Activated gamma-delta T cell treated with Interleukin-2 at 50 U/mL for 16 hours (primary cell): ENCODE data around the gene CEACAM19.
A peak's percentile ranks its signal among the peaks of the same experiment; 100 is the strongest.
"Not testable (repeated sequence)": the region's sequence is repeated elsewhere in the genome, so short reads cannot be mapped to it uniquely, and the experiment has no call there.

ENCODE experiments used
- DNase-seq: peaks from one replicate; pipeline ENCODE4 v3.0.0-alpha.2; 2020

The CEACAM19 gene

DNA sequence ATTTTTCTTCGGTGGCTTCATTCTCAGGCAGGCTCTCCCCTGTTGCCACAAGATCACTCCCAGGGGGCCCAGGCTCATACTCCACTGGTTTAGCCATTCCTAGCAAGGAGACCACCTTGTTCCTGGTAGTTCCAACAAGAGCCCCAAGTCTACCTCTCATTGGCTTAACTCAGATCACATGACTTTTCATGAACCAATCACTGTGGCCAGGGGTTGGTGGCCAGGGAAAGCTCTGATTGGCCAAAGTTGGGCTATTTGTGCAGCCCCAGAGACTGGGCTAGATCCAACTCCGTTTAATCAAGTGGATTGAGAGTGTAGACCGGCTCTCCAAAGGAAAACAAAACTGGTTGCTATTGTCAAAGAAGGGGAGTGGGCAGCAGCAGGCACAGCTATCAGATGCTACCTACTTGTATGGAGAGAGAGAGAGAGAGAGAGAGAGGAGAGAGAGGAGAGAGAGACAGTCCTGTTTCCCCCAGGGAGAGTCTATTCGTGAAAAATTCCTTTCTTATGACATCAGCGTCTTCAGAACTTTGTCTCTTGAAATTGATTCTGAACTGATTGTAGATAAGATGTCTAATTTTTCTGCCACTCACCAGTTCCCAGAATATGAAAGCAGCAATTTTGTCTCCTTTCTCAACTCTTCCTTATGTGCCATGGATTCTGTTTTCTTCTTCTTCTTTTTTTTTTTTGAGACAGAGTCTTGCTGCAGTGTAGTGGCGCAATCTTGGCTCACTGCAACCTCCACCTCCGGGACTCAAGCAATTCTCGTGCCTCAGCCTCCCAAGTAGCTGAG is 5.9 kb downstream of the CEACAM19 start:
- DNase-seq = no peak

DNA sequence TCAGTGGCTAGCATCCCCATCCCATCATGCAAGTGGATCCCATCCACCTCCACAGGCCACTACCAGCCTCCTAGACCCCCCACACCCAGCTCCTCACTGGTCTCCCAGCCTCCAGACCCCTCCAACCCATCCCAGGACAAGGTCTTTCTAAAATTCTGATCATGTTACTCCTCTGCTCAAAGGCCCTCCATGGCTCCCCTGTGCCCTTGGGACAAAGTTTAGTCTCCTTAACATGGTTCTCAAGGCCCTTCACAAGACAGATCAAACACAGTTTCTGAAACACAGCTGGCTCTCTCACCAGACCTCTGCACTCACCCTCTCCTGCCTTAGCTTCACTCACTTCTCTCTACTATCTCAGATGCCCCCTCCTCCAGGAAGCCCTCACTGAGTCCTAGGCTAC is 9.3 kb downstream of the CEACAM19 start:
- DNase-seq = no peak

DNA sequence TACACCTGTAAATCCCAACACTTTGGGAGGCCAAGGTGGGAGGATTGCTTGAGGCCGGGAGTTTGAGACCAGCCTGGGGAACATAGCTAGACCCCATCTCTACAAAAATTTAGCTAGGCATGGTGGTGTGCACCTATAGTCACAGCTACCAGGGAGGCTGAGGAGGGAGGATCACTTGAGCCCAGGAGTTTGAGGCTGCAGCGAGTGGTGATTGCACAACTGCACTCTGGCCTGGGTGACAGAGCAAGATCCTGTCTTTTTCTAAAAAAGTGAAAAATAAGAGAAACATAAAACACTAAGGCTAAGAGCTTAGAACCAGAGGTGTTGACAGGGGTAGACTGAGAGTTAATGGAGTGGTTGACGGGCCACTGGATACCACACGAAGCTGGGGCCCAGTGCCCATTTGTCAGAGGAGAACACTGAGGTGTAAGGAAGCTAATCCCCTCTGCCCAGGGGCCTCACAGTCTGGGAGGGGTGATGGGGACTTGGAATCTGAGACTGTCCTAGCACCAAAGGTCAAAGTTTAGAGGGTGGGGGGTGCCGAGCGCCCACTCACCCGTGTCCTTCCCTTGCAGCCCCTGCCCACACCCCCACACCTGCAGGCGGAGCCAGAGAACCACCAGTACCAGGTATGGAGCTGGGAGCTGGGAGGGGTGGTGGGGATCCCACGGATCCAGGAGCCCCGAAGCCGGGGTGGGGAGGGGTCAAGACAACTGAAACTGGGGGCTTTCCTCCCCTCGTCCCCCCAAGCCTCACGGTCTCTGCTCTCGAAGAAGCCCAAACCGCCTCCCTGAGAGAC is 10.9 kb downstream of the CEACAM19 start:
- DNase-seq = no peak

DNA sequence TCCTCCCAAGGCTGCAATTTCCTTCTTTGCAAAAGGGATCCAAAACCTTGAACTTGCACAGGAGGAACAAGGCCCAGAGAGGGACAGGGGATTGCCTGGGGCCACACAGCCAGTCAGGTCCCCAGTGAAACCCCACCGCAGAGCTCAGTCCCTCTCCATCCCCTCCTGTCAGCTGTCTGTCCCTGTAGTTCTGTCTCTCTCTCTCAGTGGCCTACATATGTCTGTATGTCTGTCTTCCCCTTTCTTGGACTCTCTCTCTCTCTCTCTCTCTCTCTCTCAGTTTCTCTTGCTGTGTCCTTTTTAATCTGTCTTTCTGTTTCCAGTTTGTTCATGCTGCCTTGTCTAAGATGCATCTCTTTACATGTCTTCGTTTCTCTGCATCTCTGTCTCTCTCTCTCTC is 11.5 kb downstream of the CEACAM19 start:
- DNase-seq = no peak

DNA sequence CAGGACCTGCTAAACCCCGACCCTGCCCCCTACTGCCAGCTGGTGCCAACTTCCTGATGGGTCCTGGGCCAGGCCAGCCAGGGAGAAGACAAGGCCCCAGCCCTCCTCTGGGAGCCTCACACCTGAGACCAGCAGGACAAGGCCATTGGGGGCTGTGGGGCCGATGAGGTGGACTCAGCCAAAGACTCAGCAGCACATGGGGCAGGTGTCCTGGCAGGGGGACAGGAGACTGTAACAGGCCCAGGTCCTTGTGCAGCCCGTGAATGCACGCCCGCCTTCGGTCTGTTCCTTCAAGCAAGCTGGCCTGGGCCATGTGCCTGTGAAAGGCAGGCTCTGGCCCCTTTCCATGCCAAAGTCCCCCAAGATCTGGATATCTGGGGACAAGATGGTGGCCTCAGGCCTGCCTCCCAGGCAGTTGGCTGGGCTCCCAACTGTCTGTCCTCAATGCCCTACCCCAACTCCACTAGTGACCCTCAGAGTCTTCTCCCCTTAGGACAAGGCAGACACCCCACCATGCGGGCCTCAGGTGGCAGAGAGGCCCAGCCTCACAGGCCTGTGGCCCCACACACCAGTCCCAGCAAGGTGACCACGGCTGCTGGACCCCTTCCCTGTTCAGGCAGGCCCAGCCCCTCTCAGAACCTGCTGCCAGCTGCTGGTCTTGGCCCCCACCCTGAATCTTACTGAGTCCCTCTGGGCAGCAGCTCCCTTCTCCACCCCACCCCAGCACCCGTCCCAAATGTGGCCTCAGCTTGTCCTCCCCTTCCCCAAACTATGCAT is 12.3 kb downstream of the CEACAM19 start:
- no peak for DNase-seq

DNA sequence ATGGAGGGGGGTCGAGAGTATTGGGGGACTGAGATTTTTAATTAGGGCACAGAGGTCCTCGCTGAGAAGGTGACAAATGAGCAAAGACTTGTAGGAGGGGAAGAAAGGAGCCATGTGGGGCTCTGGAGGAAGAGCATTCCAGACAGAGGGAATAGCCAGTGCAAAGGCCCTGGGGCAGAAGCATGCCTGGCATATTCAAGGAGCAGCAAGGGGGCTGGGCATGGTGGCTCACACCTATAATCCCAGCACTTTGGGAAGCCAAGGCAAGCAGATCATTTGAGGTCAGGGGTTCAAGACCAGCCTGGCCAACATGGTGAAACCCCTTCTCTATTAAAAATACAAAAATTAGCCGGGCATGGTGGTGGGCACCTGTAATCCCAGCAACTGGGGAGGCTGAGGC is 13.1 kb downstream of the CEACAM19 start:
- DNase-seq = not testable (repeated sequence)

DNA sequence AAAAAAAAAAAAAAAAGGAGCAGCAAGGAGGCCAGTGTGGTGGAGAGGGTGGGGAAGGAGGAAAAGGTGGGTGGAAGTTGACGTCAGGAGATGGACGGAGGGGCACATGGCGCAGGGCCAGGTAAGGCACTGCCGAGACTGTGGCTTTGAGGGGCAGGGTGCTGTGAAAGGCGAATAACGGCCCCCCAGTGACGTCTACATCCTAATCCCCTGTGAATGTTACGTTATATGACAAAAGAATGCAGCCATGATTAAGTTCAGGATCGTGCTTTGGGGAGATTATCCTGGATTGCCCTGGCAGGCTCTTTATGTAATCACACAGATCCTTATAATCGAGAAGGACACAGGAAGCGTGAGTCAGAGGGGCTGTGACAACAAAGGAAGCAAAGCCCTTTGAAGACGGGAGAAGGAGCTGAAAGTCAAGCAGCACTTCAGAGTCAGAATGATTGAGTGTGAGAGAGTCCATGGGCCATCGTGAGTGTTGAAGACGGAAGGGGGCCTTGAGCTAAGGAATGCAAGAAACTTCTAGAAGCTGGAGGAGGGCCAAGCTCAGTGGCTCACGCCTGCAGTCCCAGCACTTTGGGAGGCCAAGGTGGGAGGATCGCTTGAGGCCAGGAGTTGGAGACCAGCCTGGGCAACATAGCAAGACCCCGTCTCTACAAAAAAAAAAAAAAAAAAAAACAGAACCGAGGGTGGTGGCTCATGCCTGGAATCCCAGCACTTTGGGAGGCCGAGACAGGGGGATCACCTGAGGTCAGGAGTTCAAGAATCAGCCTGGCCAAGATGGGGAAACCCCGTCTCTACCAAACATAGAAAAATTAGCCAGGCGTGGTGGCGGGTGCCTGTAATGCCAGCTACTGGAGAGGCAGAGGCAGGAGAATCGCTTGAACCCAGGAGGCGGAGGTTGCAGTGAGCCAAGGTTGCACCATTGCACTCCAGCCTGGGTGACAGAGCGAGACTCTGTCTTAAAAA is 13.9 kb downstream of the CEACAM19 start:
- DNase-seq = no peak

DNA sequence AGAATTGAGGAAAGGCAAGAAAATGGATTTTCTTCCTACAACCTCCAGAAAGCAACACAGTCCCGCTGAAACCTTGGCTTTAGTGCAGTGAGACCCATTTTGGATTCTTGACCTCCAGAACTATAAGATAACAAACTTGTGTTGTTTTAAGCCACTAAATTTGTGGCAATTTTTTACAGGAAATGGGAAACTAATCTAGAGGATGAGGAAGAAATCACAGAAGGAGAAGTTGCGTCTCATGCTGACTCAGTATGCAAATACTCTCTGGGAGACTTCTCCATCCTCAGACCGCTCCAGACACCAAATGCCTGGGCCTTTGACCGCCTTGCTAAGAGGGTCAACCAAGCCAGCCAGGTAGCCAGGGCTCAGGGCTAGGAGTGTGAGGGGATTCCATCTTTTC is 14.6 kb downstream of the CEACAM19 start:
- DNase-seq = no peak

DNA sequence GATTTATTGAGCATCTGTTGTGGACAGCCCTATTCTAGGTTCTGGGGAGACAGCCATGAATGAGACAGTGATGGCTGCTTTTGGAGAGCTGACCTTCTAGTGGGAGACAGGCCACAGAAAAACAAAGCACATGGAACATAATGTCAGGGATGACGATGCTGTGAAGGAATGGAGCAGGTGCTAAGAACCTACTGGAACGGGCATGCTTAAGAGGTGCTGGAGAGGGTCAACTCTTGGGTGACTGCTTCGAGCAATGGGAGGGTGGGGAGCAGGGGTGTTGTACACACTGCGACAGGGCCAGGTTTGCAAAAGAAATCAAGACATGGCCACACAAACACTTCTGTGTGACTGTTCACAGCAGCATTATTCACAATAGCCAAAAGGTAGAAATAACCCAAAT is 15.6 kb downstream of the CEACAM19 start:
- no peak for DNase-seq

DNA sequence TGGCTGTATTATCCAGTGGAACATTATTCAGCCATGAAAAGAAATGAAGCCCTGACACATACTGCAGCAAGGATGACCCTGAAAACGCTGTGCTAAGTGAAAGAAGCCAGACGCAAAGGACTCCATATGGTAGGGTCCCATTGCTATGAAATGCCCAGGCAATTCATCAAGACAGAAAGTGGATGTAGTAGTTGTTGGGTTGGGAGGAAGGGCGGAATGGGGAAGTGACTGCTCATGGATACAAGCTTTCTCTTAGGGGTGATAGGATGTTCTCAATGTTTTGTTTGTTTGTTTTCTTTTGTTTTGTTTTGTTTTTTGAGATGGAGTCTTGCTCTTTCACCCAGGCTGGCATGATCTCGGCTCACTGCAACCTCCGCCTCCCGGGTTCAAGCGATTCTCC is 16.6 kb downstream of the CEACAM19 start:
- DNase-seq = no peak

DNA sequence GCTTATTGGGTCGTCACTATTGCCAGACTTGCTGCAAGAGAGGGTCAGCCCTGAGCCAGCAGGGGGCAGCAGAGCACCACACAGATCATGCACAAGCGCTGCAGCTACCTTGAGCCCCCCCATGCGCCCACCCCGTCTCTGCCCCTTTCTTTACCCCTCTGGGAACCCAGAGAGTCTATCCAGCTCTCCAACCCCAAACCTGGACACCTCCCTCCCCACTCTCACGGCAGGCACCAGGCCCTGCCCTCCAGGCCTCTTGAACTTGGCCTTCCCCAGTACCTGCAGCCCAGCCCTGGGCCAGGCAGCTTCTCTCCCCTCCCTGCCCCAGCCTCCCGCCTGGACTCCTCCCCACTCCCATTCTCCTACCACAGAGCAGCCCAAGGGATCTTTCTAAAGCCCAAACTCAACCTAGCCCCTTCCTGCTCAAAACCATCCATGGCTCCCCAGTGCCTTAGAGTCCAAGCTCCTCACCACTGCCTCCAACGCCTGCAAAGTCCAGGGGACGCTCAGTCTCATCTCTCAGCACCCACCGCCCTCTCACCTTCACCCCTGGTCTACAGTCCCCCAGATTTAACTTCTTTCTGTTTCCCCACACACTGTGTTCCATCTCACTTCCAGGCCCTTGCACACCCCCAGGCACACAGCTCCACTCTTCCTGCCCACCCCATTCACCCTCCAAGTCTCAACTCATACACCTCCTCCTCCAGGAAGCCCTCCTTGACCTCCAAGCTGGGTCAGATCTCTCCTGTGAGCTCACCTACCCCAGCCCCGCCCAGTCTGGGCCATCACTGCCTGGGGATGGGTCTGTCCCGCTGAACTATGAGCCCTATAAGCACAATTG is 18.2 kb downstream of the CEACAM19 start:
- DNase-seq = peak; percentile 79

DNA sequence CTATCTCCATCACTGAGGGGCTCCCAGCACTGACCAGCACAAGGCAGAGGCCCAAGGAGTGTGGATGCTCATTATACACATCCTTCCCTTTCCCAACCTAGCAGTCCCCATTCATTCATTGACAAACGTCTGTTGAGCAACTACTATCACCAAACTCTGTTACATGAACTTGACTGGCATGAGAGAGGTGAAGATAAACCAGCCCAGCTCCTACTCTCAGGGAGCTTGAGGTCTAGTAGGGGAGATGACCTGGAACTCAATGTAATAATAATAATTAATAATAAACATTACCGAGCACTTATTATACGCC is 18.8 kb downstream of the CEACAM19 start:
- DNase-seq = no peak

DNA sequence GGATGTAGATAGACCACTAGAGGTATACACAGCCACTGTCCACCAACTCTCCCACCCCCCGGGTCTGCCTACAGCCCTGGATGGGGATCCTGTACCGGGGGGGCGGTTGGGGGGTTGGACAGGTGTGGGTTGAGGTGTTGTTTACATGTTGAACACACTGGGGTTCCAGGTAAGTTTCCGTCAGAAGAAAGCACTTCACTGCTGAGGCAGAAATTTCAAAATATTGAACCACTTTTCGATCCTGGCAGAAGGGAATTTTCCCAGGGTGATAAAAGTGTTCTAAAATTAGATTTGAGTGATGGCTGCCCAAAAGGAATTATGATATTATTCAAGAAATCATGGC is 21.1 kb downstream of the CEACAM19 start:
- DNase-seq = no peak

DNA sequence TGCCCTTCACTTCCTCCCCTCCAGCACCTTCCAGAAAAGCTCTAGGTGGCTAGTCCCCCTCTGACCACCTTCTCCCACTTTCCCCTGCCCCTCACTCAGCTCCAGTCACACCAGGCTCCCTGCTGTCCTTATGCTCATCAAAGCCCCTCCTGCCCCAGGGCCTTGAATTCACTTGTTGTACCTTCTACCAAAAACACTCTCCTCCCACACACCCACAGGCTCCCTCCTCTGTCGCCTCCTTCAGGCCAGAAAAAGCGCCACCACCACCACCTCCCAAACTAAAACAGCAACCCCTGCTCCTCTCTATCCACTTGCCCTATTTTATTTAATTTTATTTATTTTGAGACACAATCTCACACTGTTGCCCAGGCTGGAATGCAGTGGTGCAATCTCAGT is 22.9 kb downstream of the CEACAM19 start:
- no peak for DNase-seq

DNA sequence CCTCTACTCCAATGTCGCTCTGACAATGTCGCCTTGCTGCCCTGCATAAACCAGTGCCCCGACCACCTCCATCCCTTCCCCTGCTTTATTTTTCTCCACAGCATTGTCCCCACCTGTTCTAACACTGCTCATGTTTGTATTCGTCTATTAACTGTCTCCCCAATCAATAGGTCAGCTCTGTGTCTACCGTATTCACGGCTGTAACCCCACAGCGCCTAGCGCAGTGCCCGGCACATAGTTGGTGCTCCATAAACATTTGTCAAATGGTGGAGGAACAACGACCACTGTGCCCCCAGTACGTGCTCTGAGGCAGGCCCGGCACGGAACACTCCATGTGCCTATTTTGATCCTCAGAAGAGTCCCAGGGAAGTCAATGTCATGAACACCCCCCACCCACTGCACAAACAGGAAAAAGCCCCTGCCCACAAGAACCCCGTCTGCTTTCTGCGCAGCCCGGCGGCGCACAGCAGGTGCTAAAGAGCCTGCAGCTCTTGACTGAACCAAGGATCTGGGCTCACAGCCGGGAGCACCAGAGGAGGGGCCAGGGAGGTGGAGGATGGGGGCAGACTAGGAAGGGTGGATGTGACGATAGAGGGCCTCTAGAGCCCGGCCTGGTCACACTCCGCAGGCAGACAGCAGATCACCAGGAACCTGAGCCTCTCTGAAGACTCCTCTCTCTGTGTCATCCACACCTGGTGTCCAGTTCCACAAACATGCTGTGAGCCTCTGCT is 25.8 kb downstream of the CEACAM19 start:
- no peak for DNase-seq

DNA sequence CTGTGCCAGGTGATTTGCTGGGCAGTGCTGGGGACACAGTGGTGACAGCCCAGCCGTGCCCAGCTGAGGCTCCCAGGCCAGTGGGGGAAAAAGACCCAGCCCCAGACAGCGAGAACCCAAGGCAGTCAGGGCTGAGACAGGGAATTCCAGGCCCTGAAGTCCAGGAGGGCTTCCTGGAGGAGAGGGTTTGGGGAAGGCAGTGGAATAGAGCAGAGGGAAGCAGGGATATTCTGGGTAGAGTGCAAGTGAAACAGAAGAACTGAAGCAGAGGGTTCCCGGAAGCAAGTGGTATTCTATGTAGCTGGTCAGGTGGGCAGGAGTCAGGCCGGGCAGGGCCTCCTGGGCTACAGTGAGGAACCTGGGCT is 26.4 kb downstream of the CEACAM19 start:
- DNase-seq = no peak

DNA sequence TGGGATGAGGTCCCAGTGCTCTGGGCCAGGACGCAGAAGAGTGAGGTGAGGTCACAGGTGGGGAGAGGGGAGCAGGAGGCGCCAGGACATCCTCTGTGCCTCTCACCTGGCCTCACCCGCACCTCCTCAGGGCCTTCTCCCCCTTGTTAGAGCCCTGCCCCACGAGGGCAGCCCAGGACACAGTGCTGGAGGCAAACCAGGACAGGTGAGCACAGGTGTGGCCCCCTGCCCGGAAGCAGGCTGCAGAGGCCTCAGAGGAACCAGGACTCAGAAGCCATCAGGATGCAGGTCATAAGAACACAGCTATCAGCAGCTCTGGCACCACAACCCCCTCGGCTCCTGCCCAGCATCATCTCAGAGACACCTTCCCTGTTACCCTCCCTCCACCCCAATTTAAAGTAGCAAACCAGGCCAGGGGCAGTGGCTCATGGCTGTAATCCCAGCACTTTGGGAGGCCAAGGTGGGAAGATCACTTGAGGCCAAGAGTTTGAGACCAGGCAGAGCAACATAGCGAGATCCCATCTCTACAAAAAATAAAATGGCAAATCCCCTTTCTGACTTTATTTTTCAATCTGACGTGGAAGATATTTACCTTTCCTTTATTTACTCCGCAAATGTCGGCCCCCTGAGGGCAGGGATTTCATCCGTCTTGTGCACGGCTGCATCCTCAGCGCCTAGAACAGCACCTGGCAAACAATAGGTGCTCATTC is 27.4 kb downstream of the CEACAM19 start, which contains the start of gene CEACAM16:
TSS of gene CEACAM16 (plus strand) at position 660 of the 710 bp plus-strand sequence. CDS start 2,306 bp downstream, outside the sequence.
- DNase-seq = no peak

DNA sequence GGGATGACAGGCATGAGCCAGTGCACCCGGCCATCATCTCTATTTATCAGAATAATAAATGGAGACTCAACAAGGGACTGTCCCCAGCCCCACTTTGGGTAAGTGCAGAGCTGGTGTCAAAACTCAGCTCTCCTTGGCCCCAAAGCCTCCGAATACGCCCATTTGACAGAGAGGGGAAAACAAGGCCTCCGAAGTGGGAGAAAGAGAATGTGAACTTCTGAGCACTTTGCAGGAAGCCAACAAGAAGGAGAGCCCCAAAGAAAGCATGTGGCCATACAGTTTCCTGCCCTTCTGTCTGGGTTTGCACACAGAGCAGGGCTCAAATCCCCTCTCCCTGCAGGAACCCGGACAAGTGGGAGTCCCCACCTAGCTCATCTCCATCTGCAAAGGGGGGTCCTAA is 29.3 kb downstream of the CEACAM19 start:
- no peak for DNase-seq

DNA sequence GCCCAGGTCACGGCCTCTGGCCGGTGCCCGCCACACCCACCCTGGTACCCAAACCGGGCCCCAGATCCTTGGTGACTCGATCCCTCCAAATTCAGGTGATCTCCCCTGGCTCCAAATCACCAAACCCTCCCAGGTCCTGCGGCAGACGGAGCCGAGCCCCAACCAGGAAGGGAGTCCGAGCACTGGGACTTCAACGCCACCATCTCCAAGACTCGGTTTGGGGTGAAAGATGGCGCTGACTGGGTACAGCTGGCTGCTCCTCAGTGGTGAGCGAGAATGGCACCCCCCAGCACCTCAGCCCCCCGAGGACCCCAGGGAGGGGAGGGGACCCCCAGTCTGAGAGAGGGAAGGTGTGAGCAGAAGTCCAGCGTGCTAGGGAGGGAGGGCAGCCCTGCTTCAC is 29.9 kb downstream of the CEACAM19 start:
- DNase-seq = no peak

DNA sequence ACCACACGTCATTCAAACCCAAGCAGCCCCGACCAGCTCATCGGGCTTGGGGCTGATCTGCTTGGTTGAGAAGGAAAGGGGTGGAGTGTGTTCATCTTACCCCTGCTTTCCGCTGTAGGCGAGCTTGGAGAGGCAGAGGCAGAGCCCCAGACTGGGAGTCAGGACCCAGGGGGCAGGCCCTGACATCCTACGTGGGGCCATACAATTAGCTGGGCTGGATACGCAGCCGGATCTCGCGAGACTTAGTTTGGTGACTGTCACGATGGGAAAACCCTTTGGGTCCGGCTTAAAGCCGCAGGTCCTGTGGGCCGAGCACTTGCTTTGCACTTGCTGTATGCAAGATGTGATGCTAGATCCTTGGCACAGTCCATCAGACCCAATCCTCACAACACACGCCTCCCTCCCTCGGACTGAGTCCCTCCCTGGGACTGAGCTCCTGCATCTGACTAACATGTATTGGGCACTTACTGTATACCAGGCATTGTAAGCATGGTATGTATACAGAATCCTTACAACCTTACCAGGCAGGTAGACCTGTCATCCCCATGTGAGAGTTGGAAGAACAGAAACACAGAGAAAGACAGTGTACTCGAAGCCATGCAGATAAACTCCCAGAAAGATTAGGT is 31.4 kb downstream of the CEACAM19 start:
- DNase-seq = no peak
